NCI-H524 (cell line): ENCODE data around the gene ASB18.

Experiments
- DNase-seq, 2 experiments: peaks; one replicate each; lab custom pipeline; 2025; lab: John Stamatoyannopoulos, UW

Gene ASB18

DNA sequence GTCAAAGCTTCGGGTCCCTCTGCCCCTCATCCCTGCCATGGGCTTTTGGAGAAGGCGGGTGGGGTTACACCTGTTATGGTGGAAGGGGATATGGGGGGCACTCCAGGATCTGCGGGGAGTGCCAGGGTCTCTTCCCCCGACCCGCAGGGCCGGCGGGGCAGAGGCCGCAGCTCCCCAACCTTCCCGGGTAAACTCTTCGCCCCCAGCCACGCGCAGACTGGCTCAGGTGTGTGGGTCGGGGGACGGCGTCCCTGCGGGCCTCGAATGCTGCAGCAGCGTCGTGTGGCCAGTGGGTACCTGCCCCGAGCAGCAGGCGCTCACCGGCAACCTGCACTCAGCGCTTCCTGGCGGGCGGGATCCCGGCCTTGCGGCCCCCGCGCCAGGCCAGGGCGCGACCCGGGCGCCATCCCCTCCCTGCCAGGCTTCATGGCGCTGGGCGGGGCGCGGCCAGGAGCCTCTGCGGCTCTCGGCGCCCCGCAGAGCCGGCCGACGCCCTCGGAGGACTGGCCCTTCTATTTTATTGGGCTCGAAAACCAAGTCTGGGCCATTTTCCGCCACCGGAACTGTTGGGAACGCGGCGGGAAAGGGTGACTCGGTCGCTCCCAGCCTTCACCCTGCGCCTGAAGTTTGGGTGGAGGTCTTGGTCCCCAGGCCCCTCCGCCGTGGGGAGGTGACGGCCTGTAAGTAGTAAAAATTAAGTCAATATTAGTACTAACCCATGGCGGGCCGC, 100.6 kb downstream of the ASB18 start:
- DNase-seq, result no peak

DNA sequence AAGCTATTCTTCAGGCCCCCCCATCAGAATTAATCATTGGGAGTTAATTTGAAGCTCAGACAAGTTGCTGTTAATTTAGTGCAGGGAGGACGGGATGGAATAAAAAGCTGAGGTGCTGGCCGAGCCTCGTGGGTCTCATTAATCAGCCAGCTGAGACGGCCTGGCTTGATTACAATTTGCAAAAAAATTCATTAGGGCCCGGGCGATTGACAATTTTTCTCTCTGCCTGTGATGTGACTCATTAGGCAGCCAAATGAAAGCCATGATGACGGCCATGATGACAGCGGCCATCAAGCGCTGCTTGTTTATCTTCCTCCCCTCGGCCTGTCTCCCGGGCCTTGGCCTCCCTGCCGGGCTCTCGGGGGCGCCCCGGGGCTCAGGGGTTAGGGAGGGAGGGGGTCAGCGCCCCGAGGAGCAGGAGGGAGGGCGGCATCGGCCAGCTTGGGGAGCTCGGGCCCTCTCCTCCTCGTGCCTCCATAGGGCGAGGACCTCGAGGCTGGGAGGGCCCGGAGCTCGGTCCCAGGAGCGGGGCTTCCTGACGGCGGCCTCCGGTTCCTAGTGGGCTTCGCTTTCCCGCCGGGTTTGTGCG, 101.2 kb downstream of the ASB18 start:
- DNase-seq, result no peak

- DNase-seq, result no peak
Measured at GRCh38 chr2:236162031-236162845, 102.0 kb downstream of the ASB18 start.

DNA sequence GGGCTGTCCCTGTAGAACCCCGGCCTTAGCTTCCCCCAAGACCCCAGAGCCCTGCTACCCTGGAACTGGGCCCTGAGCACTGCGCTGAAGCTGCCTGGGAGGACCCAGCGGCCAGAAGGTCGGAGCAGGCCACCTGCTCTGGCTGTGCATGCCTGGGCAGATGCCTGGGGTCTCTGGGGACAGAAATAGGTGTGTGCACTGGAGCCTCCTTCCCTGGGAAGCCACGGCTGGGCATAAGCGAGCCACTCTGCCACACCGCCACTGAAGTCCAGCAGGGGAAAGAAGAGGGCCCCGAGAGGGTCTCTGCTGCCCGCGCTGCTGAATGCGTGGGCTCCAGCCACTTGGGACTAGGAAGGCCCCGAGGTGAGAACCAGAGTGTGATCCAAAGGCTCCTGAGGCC, 102.7 kb downstream of the ASB18 start:
- DNase-seq, result no peak

GRCh38 chr2:236161082-236161462, 103.1 kb downstream of the ASB18 start:
- no peak for DNase-seq

DNA sequence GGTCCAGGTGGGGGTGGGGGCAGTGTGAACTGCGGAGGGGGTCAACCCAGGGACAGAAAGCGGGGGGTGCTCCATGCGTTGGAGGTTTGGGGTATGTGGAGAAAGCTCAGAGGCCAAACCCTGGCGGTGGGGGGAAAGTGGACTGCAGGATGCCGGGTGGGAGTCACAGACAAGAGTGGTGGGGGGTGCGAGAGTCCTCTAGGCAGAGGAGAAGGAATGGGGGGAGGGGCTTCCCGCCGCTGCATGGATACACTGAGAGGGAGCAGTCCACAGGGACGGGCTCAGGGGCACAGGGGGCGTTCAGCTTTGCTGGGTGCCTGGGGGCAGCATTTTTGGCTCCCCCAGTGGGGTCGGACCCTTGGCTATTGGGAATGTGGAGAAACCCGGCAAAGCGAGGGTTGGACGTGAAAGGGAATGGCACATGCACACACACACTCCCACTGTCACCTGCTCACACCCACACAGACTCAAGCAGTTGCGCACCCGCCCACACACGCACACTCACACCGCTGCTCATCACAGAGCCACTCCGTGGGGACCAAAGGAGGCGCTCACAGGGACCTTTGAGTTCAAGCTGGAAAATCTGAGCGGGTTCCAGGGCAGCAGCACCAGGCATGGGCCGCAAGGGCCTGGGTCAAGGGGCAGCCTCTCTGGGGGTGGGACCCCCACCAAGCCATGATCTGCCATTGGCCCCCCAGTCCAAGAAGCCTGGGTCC, 103.7 kb downstream of the ASB18 start:
- no peak for DNase-seq

GRCh38 chr2:236159778-236160170, 104.4 kb downstream of the ASB18 start:
- DNase-seq, result no peak

DNA sequence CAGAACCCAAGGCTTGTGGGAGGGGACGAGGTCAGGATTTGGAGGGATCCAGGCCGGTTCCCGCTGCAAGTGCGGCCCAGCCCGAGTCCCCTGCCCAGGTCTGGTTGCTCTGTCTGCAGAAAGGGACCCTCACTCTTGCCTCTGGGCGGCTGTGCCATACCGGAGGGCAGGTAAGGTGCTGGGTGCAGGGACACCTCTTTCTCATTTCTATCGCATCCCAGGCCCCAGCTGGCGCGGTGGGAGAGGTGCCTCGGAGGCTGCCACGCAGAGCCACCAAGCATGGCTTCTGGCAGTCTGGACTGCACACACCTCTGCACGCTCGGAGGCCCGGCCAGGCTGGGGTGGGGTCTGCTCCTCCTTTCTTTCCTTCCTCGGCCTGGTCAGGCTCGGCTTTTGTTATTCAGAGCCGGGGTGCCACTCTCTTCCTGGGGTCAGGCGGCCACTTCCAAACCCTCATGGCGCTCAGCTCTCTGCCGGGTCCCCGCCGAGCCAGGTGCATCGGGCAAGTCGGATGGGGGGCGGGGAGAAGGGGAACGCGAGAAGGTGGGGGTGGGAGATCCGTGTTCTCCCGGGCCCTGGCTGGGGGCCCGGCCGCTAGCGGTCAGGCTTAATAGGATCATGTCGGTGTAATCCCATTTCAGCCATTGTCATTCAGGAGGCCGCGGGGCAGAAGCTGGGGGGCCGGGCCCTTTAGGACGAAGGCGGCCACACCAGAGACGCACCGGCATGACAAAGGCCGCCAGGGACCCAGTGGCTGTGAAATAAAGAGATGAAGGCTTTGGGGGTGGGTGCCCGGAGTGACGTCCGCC, 105.0 kb downstream of the ASB18 start:
- no peak for DNase-seq

GRCh38 chr2:236157815-236158498, 106.2 kb downstream of the ASB18 start:
- no peak for DNase-seq

DNA sequence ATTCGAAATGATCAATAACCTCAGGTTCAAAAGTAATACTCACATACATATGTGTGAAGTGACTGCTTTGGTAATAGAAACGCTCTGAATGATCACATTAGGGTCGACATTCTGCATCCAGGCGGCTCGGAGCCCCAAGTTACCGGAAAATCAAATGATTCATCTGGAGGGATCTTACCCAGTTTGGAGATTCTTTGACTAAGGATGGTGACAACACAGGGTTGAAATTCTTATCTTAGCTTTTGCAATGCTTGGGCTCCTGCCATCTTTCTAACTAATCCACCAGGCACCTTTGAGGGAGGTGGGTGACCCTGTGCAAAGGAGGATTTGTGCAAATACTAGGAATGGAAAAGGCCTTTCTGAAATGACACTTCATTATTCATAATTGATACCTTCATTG, 106.8 kb downstream of the ASB18 start:
- no peak for DNase-seq

DNA sequence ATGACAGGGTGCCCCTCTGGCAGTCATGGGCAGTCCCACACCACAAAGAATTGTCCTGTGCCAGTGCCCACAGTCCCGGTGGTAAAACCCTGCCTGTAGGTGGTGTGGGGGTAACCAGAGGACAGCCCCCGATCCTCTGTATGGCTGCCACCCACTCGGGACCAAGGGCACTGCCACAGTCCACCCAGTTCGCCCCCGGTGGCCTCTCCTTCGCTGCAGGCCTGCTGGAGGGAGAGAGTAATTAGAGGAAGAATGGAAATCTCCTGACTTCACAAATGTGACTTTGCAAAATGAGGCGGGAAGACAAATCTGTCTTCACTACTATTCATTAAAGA, 107.4 kb downstream of the ASB18 start:
- no peak for DNase-seq

DNA sequence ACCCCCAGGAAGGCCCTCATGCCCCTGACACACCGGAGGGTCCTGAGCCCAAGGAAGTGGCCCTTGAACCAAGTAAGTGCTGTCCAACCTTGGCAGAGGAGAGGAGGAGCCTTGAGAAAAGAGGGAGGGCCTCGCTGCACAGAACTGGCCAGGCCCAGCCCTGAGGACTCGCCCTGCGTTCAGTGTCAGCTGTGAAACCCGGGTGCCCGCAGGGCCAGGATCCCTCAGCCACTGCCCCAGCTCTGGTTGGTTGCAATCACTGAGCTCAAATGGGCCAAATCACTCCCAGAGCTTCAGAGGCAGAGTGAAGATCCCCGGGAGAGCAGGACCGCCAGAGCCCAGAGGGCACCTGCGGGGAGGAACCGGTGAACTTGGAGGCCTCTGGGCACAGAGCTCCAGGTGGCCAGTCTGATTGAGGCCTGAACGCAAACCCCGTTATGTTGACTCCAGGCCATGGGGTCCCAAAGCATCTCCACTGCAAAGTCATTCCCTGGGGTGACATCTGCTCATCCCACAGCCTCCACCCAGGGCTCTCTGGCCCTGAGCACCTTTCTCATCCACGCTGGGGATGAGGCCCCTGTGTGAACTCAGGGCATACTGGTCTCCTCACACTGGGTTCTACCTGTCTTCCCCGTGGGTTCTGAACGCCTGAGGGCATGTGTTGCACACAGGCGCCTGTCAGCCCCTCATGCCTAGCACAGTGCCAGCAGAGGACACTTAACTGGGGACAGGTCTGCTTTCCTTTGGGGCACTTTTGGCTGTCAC, 107.9 kb downstream of the ASB18 start:
- DNase-seq, result no peak

DNA sequence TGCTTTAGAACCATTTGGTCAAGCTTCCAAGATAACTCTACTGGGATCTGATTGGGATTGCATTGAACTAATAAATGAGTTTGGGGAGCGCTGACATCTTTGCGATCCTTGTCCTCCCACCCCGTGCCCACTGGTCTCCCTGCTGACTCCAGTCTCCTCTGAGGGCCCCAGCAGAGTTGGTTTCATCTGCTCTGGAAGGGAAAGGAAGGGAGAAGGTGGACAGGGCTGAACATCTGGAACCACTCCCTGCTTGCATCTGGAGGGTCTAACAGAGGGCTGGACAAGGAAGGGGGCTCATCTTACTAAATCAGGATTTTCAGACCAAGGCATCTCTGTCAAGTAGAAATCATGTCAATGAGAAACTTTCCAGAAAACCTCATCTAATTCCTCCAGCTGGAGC, 108.8 kb downstream of the ASB18 start:
- no peak for DNase-seq

DNA sequence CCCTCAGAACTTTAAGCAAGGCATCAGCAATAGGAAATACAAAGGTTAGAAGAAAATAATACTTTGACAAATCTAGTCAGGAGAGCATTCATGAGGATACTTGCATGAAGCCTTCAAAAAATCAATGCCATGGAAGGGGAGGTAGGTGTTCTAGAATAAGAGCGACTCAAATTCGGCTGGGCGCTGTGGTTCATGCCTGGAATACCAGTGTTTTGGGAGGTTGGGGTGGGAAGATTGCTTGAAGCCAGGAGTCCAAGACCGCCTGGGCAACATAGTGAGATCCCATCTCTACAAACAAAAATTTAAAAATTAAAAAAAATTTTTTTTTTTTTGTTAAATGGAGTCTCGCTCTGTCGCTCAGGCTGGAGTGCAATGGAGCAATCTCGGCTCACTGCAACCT, 117.8 kb downstream of the ASB18 start:
- no peak for DNase-seq

GRCh38 chr2:236143811-236144210, 120.4 kb downstream of the ASB18 start:
- no peak for DNase-seq
